OCI-LY1 (cell line): Measurements from ENCODE around the gene SLC47A2.

ENCODE experiments used
- EZH2 ChIP-seq: fragments of 200-600 bp; sonication (generic), shearing (Covaris generic); IDR thresholded peaks from 2 replicates; pipeline ENCODE4 v1.8.0; 2017; ENCODE audit warnings: borderline replicate concordance, mixed run types, mild to moderate bottlenecking, antibody characterized with exemption, low read length, moderate library complexity, mixed read lengths
- TF ChIP-seq, protein P1 (sequence below): fragments of 200-600 bp; sonication (generic), shearing (Covaris generic); IDR thresholded peaks from 2 replicates; pipeline ENCODE4 v1.5.1; 2017; ENCODE audit warnings: mild to moderate bottlenecking, antibody characterized with exemption, low read length, moderate library complexity, mixed read lengths

DNA sequence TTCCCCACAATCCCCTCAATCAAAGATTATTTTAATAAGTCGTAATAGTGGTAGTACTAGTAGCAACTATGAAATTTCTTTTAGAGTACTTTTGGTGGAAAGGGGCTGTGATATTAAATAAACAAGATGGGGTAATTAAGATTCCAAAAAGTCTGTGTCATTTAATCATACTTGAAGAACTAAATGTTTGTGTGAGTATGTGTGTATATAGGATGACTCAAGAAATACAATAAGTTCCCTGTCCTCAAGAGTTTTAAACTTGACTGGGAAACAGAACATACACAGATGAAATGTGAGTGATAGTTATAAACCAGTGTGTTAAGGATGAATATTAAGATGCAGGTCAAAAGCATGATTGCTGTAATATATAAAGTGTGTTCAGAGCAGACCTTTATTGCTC, 65.6 kb downstream of the SLC47A2 start:
- TF ChIP-seq, protein P1, sequence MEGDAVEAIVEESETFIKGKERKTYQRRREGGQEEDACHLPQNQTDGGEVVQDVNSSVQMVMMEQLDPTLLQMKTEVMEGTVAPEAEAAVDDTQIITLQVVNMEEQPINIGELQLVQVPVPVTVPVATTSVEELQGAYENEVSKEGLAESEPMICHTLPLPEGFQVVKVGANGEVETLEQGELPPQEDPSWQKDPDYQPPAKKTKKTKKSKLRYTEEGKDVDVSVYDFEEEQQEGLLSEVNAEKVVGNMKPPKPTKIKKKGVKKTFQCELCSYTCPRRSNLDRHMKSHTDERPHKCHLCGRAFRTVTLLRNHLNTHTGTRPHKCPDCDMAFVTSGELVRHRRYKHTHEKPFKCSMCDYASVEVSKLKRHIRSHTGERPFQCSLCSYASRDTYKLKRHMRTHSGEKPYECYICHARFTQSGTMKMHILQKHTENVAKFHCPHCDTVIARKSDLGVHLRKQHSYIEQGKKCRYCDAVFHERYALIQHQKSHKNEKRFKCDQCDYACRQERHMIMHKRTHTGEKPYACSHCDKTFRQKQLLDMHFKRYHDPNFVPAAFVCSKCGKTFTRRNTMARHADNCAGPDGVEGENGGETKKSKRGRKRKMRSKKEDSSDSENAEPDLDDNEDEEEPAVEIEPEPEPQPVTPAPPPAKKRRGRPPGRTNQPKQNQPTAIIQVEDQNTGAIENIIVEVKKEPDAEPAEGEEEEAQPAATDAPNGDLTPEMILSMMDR = no peak
- TF ChIP-seq EZH2 = no peak
